ENCODE measurements around the gene RBM47.

GRCh38 chr4:40375620-40376019 lies 254.0 kb downstream of the RBM47 start:
- TF ChIP-seq POLR2AphosphoS5 (IDR thresholded peaks at IDR 0.05; ENCODE audit: low read depth, low read length) (no peak), POLR2A (IDR thresholded peaks at IDR 0.05; ENCODE audit: low read depth, low read length) (no peak)
